GM19463 (cell line): ENCODE measurements around the gene RHBDL3.

Experiments used
- ATAC-seq: cut with Tn5 transposase; IDR thresholded peaks from one replicate; pipeline ENCODE4 v1.9.1; 2021; ENCODE audit warnings: mild to moderate bottlenecking, moderate library complexity; ENCODE audit not compliant: unreplicated experiment

Gene RHBDL3

DNA sequence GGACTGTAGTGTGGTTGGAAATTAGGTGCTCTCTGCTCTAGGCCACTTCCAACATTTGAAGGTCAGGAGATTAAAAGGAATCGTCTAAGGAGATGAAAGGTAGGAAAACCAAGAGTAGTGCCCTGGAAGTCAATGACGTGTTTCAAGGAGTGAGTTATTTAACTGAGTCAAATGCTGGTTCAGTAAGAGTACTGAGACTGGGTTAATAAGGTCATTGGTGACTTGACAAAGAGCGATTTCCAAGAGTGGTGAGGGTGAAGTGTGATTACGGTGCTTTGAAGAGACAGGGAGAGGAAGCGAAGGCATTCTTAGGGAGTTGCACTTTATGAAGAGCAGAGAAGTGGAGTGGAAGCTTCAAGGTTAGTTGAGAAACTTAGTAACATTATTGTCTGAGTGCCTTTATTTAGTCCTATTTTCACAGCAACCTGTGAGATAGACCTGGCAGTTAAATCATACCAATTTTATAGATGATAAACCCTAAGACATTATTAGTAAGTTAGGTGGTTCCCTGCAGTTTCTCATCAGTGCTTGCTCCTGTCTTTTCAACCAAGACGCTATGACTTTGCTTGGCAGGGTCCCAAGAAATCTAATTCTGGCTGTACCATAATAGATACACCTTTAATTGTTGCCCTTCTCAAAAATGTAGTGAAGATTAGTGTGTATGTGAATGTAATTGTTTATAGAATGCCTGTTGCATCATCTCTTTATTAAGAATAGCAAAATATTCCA is 90.2 kb downstream of the RHBDL3 start:
- no peak for ATAC-seq

DNA sequence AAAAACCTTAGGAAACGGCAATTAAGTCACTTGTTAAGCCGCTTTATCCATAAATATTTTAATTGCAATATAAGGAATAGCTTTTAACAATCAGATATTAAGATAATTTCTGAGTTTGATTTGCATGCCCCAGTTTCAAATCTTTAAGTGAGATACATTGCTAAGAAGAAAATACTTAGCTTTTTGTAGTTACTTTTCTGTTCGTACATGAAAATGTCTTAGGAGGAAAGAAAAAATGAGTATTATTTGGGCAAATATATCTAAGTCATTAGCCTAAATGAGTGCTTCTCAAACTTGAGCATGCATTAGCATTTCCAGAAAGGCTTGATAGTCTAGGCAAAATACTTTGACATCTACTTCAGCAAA is 90.7 kb downstream of the RHBDL3 start:
- ATAC-seq, result no peak

DNA sequence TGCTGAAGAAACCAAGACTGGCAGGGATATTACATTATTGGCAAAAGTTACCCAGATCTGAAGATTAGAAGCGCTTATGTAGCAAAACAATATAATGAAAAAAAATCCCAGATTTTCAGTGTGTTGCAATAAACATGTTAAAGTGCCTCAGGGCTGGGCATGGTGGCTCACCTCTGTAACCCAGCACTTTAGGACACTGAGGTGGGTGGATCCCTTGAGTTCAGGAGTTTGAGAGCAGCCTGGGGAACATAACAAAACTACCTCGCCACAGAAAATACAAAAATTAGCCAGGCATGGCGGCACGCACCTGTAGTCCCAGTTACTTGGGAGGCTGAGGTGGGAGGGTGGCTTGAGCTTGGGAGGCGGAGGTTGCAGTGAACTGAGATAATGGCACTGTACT is 91.1 kb downstream of the RHBDL3 start:
- ATAC-seq, result no peak

DNA sequence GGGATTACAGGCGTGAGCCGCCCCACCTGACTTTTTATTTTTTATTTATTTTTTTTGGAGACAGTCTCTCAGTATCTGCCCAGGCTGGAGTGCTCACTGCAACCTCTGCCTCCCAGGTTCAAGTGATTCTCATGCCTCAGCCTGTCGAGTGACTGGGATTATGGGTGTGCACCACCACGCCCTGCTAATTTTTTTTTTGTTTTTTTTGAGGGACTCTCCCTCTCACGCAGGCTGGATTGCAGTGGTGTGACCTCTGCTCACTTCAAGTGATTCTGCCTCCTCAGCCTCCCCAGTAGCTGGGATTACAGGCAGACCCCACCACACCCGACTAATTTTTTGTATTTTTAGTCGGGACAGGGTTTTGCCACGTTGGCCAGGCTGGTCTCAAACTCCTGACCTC is 92.0 kb downstream of the RHBDL3 start:
- ATAC-seq, result no peak

DNA sequence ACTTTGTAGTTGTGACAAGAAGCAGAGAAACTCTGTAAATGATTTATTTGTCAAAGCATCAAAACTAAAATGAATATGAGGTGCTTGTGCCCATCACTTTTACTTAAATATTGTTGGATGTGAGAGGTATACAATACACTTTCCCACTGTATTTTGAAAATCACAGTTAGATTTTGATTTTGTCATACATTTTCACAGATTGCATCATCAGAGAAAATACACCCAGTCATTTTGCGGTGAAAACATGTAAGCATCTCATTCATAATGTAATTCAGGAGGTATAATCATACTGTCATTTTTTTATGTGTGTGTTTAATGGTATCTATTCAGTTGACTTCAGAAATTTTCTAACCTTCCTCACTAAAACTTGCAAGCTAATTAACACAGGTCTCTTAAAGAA is 95.6 kb downstream of the RHBDL3 start:
- ATAC-seq, result no peak

DNA sequence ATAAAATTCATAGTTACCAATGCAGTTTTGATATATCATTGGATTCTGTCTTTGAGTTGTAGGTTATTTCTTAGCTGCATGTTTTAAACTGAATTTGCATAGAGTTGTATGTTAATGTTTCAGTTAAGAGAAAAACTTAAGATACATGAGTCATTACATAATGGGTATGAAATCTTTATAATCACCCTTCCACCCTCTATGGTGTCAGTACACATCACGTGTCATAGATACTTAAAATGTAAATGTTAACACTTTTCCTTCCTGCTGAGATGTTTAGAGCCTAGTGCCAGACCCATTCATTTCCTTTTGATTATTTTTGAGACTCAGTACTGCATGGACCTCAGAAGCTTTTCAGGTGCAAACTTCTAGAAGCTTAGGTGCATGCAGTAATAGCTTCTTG is 104.8 kb downstream of the RHBDL3 start:
- no peak for ATAC-seq
